Small intestine (tissue), 7 donors: ENCODE data around the gene LMX1B. TPM values are rescaled to one million over a fixed set of nuclear protein-coding genes. Genes with fewer than 3 reads are reported as not detected.

Experiments
- DNase-seq, 2 donors: peaks; one replicate each; pipeline versions ENCODE4 v3.0.0 to v3.0.0-alpha.2; 2013
- FAIRE-seq: peaks from 2 replicates; lab custom pipeline; 2012; peaks lifted over from hg19 to GRCh38; lab: Jason Lieb, UNC
- H3K27ac ChIP-seq, 3 donors: one replicate each; pipeline ENCODE4 v1.5.1; 2013; ENCODE audit warnings: low read length in 2 of 3, mild to moderate bottlenecking in 2 of 3, control low read depth in 1 of 3, inconsistent platforms in 1 of 3, low read depth in 1 of 3, moderate library complexity in 1 of 3
- H3K27me3 ChIP-seq, 3 donors: one replicate each; pipeline ENCODE4 v1.6.1; 2013; ENCODE audit warnings: low read length in 3 of 3, inconsistent platforms in 1 of 3; ENCODE audit not compliant: control insufficient read depth in 3 of 3, insufficient read depth in 3 of 3
- H3K36me3 ChIP-seq, 3 donors: one replicate each; pipeline ENCODE4 v1.6.1; 2013; ENCODE audit warnings: low read length in 3 of 3, inconsistent platforms in 1 of 3, low read depth in 1 of 3, mild to moderate bottlenecking in 1 of 3, moderate library complexity in 1 of 3; ENCODE audit not compliant: control insufficient read depth in 3 of 3, insufficient read depth in 2 of 3
- H3K4me1 ChIP-seq, 3 donors: one replicate each; pipeline ENCODE4 v1.6.1; 2013; ENCODE audit warnings: low read length in 2 of 3, inconsistent platforms in 1 of 3, low read depth in 1 of 3, mild to moderate bottlenecking in 1 of 3, moderate library complexity in 1 of 3; ENCODE audit not compliant: control insufficient read depth in 3 of 3, insufficient read depth in 2 of 3
- H3K4me3 ChIP-seq, 3 donors: one replicate each; pipeline ENCODE4 v1.5.1; 2013; ENCODE audit warnings: low read length in 3 of 3, control low read depth in 1 of 3, inconsistent platforms in 1 of 3, low read depth in 1 of 3, mild to moderate bottlenecking in 1 of 3, moderate library complexity in 1 of 3
- H3K9me3 ChIP-seq, 2 donors: one replicate each; pipeline ENCODE4 v1.6.1; 2013; ENCODE audit warnings: low read depth in 1 of 2, low read length in 1 of 2; ENCODE audit not compliant: control insufficient read depth in 2 of 2, insufficient read depth in 1 of 2
- WGBS, 3 donors: extraction: QIAGEN DNeasy Blood & Tissue Kit; methylation state at CpG; one replicate each; pipeline ENCODE4 v1.1.7; 2013; 5-methylcytosine and 5-hydroxymethylcytosine counted together
- polyA plus RNA-seq, 4 donors: library from polyadenylated mRNA; stranded (reverse) in 3 of 4; unstranded in 1 of 4; fragments of 200-250 nt in 3 of 4; fragments of 120-200 nt in 1 of 4; gene quantifications; one replicate each; pipeline versions ENCODE4 v1.2.1 to v1.2.3, GENCODE V29; 2013
- donor health status: healthy with polysubstance abuse.
- donor health status: control.
- donor health status: control.
- donor health status: Bipolar disorder and iron deficiency.
- donor health status: healthy.

Gene LMX1B
- polyA plus RNA-seq, 4 donors: 0.13 to 0.75 TPM; not detected in 2

GRCh38 chr9:126582427-126582826 is 31.3 kb upstream of the LMX1B start:
- Histone ChIP-seq H3K27me3 (peaks cover 0 to 25% (median 6%) of the 10 kb centered on the region in 3 donors), H3K4me3 (no peak overlapping the region), H3K4me1 (peaks cover 0 to 3% (median 0%) of the 10 kb centered on the region in 3 donors), H3K9me3 (no peaks in the 10 kb centered on the region), H3K27ac (no peak overlapping the region), H3K36me3 (no peaks in the 10 kb centered on the region)
- WGBS, 3 donors: 39 to 71% (median 58%) methylated on average over 7 of the region's 7 CpGs
- no peak for DNase-seq
- no peak for FAIRE-seq

- DNase-seq (no peak), FAIRE-seq (no peak)
- 16 to 51% (median 27%) methylated on average over 17 of the region's 17 CpGs for WGBS, 3 donors
- H3K36me3 ChIP-seq: no peaks in the 10 kb centered on the region
- H3K4me1 ChIP-seq: peaks cover 0 to 11% (median 0%) of the 10 kb centered on the region in 3 donors
- no peak overlapping the region for H3K27ac ChIP-seq
- no peaks in the 10 kb centered on the region for H3K9me3 ChIP-seq
- no peak overlapping the region for H3K4me3 ChIP-seq
- peaks cover 0 to 25% (median 6%) of the 10 kb centered on the region in 3 donors for H3K27me3 ChIP-seq
Measured at GRCh38 chr9:126583144-126583760, 30.5 kb upstream of the LMX1B start.

- Histone ChIP-seq H3K27ac (no peak overlapping the region), H3K4me1 (peaks cover 0 to 11% (median 0%) of the 10 kb centered on the region in 3 donors), H3K9me3 (no peaks in the 10 kb centered on the region), H3K4me3 (no peak overlapping the region), H3K36me3 (no peaks in the 10 kb centered on the region), H3K27me3 (peaks cover 0 to 25% (median 3%) of the 10 kb centered on the region in 3 donors)
- FAIRE-seq (no peak), DNase-seq (no peak)
- WGBS, 3 donors: 88 to 94% (median 92%) methylated on average over 7 of the region's 7 CpGs
Measured at GRCh38 chr9:126584611-126585010, 29.1 kb upstream of the LMX1B start.

- FAIRE-seq (no peak), DNase-seq (no peak)
- no peaks in the 10 kb centered on the region for H3K9me3 ChIP-seq
- peaks cover 0 to 11% (median 0%) of the 10 kb centered on the region in 3 donors for H3K4me1 ChIP-seq
- H3K4me3 ChIP-seq: no peak overlapping the region
- no peak overlapping the region for H3K27ac ChIP-seq
- H3K27me3 ChIP-seq: peaks cover 0 to 25% (median 3%) of the 10 kb centered on the region in 3 donors
- 86 to 91% (median 87%) methylated on average over 14 of the region's 14 CpGs for WGBS, 3 donors
- no peaks in the 10 kb centered on the region for H3K36me3 ChIP-seq
Measured at GRCh38 chr9:126586236-126586635, 27.5 kb upstream of the LMX1B start.

- WGBS, 3 donors: 37 to 39% (median 39%) methylated on average over 20 of the region's 20 CpGs
- Histone ChIP-seq H3K27me3 (peaks cover 0 to 24% (median 0%) of the 10 kb centered on the region in 3 donors), H3K4me1 (peaks cover 0 to 11% (median 0%) of the 10 kb centered on the region in 3 donors), H3K27ac (peak overlapping the region in 1 of 3 donors; percentile 22), H3K36me3 (no peaks in the 10 kb centered on the region), H3K4me3 (no peak overlapping the region), H3K9me3 (no peaks in the 10 kb centered on the region)
- FAIRE-seq (no peak), DNase-seq (peak; percentile 4 to 71)
Measured at GRCh38 chr9:126587187-126588185, 26.2 kb upstream of the LMX1B start.

GRCh38 chr9:126588491-126589168 is 25.1 kb upstream of the LMX1B start:
- FAIRE-seq (no peak), DNase-seq (no peak)
- WGBS, 3 donors: 68 to 80% (median 70%) methylated on average over 10 of the region's 10 CpGs
- Histone ChIP-seq H3K27me3 (peaks cover 0 to 16% (median 0%) of the 10 kb centered on the region in 3 donors), H3K9me3 (no peaks in the 10 kb centered on the region), H3K4me1 (peaks cover 0 to 11% (median 0%) of the 10 kb centered on the region in 3 donors), H3K27ac (no peak overlapping the region), H3K36me3 (no peaks in the 10 kb centered on the region), H3K4me3 (no peak overlapping the region)

- H3K36me3 ChIP-seq: no peaks in the 10 kb centered on the region
- H3K4me1 ChIP-seq: peaks cover 0 to 11% (median 0%) of the 10 kb centered on the region in 3 donors
- FAIRE-seq: no peak
- H3K9me3 ChIP-seq: no peaks in the 10 kb centered on the region
- WGBS, 3 donors: 73 to 83% (median 74%) methylated on average over 6 of the region's 6 CpGs
- H3K4me3 ChIP-seq: no peak overlapping the region
- H3K27ac ChIP-seq: no peak overlapping the region
- peaks cover 0 to 13% (median 0%) of the 10 kb centered on the region in 3 donors for H3K27me3 ChIP-seq
- no peak for DNase-seq
Measured at GRCh38 chr9:126589349-126589748, 24.4 kb upstream of the LMX1B start.

GRCh38 chr9:126591083-126591482 is 22.6 kb upstream of the LMX1B start:
- WGBS, 3 donors: 54 to 75% (median 64%) methylated on average over 3 of the region's 3 CpGs
- no peak for DNase-seq
- Histone ChIP-seq H3K27me3 (peaks cover 0 to 13% (median 0%) of the 10 kb centered on the region in 3 donors), H3K9me3 (no peaks in the 10 kb centered on the region), H3K4me3 (no peak overlapping the region), H3K4me1 (peaks cover 0 to 11% (median 0%) of the 10 kb centered on the region in 3 donors), H3K27ac (no peak overlapping the region), H3K36me3 (no peaks in the 10 kb centered on the region)
- no peak for FAIRE-seq
